ENCODE results near the gene TMEM151A.
"Not testable (repeated sequence)": the region's sequence is repeated elsewhere in the genome, so short reads cannot be mapped to it uniquely, and the experiment has no call there.

The TMEM151A gene

GRCh38 chr11:66271816-66272215, 19.9 kb upstream of the TMEM151A start:
- Histone ChIP-seq H3K27me3 (no peaks in the 10 kb centered on the region), H3K27ac (no peak overlapping the region), H3K9ac (no peak overlapping the region), H4K20me1 (peaks cover 68 to 81% (median 75%) of the 10 kb centered on the region in 11 experiments), H3K4me1 (peaks cover 24 to 51% (median 39%) of the 10 kb centered on the region in 10 experiments), H3K36me3 (peaks cover 51 to 68% (median 60%) of the 10 kb centered on the region in 11 experiments), H3K9me3 (replicated peaks in 1 of 11) (no peaks in the 10 kb centered on the region), H3K4me3 (no peak overlapping the region), H3K4me2 (no peak overlapping the region)
- no peak for TF ChIP-seq Cebpa-rat (IDR thresholded peaks at IDR 0.05)

GRCh38 chr11:66272596-66272995, 19.1 kb upstream of the TMEM151A start:
- Histone ChIP-seq H3K4me2 (no peak overlapping the region), H3K27ac (no peak overlapping the region), H3K4me1 (peaks cover 27 to 54% (median 43%) of the 10 kb centered on the region in 10 experiments), H3K9me3 (replicated peaks in 1 of 11) (no peaks in the 10 kb centered on the region), H3K4me3 (no peak overlapping the region), H3K9ac (peak overlapping the region in 2 of 11 experiments; percentile 16 to 46; a peak in 1 of 22 replicates), H3K36me3 (peaks cover 51 to 68% (median 60%) of the 10 kb centered on the region in 11 experiments), H3K27me3 (no peaks in the 10 kb centered on the region; a peak in 1 of 22 replicates), H4K20me1 (peaks cover 76 to 88% (median 83%) of the 10 kb centered on the region in 11 experiments)
- TF ChIP-seq Cebpa-rat (IDR thresholded peaks at IDR 0.05), result no peak

- H3K4me2 ChIP-seq, result no peak overlapping the region
- no peak overlapping the region for H3K4me3 ChIP-seq
- peaks cover 51 to 68% (median 60%) of the 10 kb centered on the region in 11 experiments for H3K36me3 ChIP-seq
- H3K4me1 ChIP-seq, result peaks cover 31 to 60% (median 46%) of the 10 kb centered on the region in 10 experiments
- no peaks in the 10 kb centered on the region for H3K9me3 ChIP-seq (replicated peaks in 1 of 11)
- peaks cover 0 to 11% (median 5%) of the 10 kb centered on the region in 11 experiments; a peak in 10 of 22 replicates for H3K27me3 ChIP-seq
- H3K27ac ChIP-seq, result no peak overlapping the region
- TF ChIP-seq Cebpa-rat (IDR thresholded peaks at IDR 0.05), result no peak
- no peak overlapping the region for H3K9ac ChIP-seq
- peaks cover 81 to 98% (median 90%) of the 10 kb centered on the region in 11 experiments for H4K20me1 ChIP-seq
Measured at GRCh38 chr11:66274219-66274618, 17.5 kb upstream of the TMEM151A start.

- TF ChIP-seq Cebpa-rat (IDR thresholded peaks at IDR 0.05), result no peak
- Histone ChIP-seq H3K9ac (peak overlapping the region in 1 of 11 experiments; percentile 14; a peak in 1 of 22 replicates), H3K36me3 (peaks cover 51 to 61% (median 58%) of the 10 kb centered on the region in 11 experiments), H3K27ac (no peak overlapping the region), H3K4me3 (no peak overlapping the region), H3K4me1 (peaks cover 22 to 53% (median 45%) of the 10 kb centered on the region in 10 experiments), H3K4me2 (peak overlapping the region in 7 of 11 experiments; percentile 46 to 99 (median 65); a peak in 8 of 22 replicates), H3K27me3 (peaks cover 0 to 20% (median 11%) of the 10 kb centered on the region in 11 experiments; a peak in 13 of 22 replicates), H3K9me3 (replicated peaks in 1 of 11) (no peaks in the 10 kb centered on the region), H4K20me1 (peaks cover 78 to 98% (median 91%) of the 10 kb centered on the region in 11 experiments)
Measured at GRCh38 chr11:66275396-66275795, 16.3 kb upstream of the TMEM151A start.

GRCh38 chr11:66275984-66276612, 15.6 kb upstream of the TMEM151A start:
- TF ChIP-seq Cebpa-rat (IDR thresholded peaks at IDR 0.05), result no peak
- Histone ChIP-seq H3K27me3 (peaks cover 0 to 20% (median 11%) of the 10 kb centered on the region in 11 experiments; a peak in 13 of 22 replicates), H3K9ac (peak overlapping the region in 1 of 11 experiments; percentile 24; a peak in 2 of 22 replicates), H3K4me1 (peaks cover 15 to 54% (median 47%) of the 10 kb centered on the region in 10 experiments), H3K9me3 (replicated peaks in 1 of 11) (no peaks in the 10 kb centered on the region), H3K27ac (no peak overlapping the region), H3K36me3 (peaks cover 50 to 54% (median 51%) of the 10 kb centered on the region in 11 experiments), H3K4me3 (no peak overlapping the region), H3K4me2 (peak overlapping the region; percentile 12 to 99 (median 57); a peak in 19 of 22 replicates), H4K20me1 (peaks cover 70 to 98% (median 91%) of the 10 kb centered on the region in 11 experiments)

GRCh38 chr11:66276619-66277018, 15.1 kb upstream of the TMEM151A start:
- Histone ChIP-seq H4K20me1 (peaks cover 65 to 98% (median 90%) of the 10 kb centered on the region in 11 experiments), H3K36me3 (peaks cover 47 to 49% (median 48%) of the 10 kb centered on the region in 11 experiments)
- not testable (repeated sequence) for H3K9me3 ChIP-seq (replicated peaks in 1 of 11)

GRCh38 chr11:66277064-66277463, 14.6 kb upstream of the TMEM151A start:
- Histone ChIP-seq H3K9ac (peak overlapping the region in 5 of 11 experiments; percentile 30 to 75 (median 65); a peak in 6 of 22 replicates), H3K4me3 (peak overlapping the region in 5 of 10 experiments; percentile 50 to 64 (median 56); a peak in 2 of 20 replicates), H4K20me1 (peaks cover 65 to 98% (median 90%) of the 10 kb centered on the region in 11 experiments), H3K4me1 (peaks cover 15 to 62% (median 55%) of the 10 kb centered on the region in 10 experiments), H3K27me3 (peaks cover 0 to 20% (median 11%) of the 10 kb centered on the region in 11 experiments; a peak in 13 of 22 replicates), H3K36me3 (peaks cover 42 to 44% (median 44%) of the 10 kb centered on the region in 11 experiments), H3K4me2 (peak overlapping the region; percentile 92 to 99 (median 97))
- not testable (repeated sequence) for H3K9me3 ChIP-seq (replicated peaks in 1 of 11); H3K27ac ChIP-seq

More at GRCh38 chr11:66276619-66277018, 15.1 kb upstream of the TMEM151A start:
- Histone ChIP-seq H3K27me3 (peaks cover 0 to 20% (median 11%) of the 10 kb centered on the region in 11 experiments; a peak in 13 of 22 replicates), H3K4me2 (peak overlapping the region; percentile 12 to 99 (median 97); a peak in 19 of 22 replicates), H3K4me1 (peaks cover 15 to 57% (median 50%) of the 10 kb centered on the region in 10 experiments), H3K9ac (0 out of 22 replicates have a peak overlapping the region, but pooled peaks of 1 of the 11 experiments have one; percentile 24)
- not testable (repeated sequence) for H3K4me3 ChIP-seq, H3K27ac ChIP-seq

- peak within 1 kb of the TSS; percentile 29 to 75 (median 58); a peak in 20 of 22 replicates for H3K9ac ChIP-seq
- H3K4me1 ChIP-seq, result peaks cover 17 to 66% (median 59%) of the 10 kb centered on the region in 10 experiments
- H3K36me3 ChIP-seq, result peaks cover 36 to 38% (median 37%) of the 10 kb centered on the region in 11 experiments
- peak within 1 kb of the TSS; percentile 39 to 64 (median 54) for H3K4me3 ChIP-seq
- TF ChIP-seq Cebpa-rat (IDR thresholded peaks at IDR 0.05), result no peak
- peaks cover 0 to 20% (median 11%) of the 10 kb centered on the region in 11 experiments; a peak in 13 of 22 replicates for H3K27me3 ChIP-seq
- H3K27ac ChIP-seq, result peak within 1 kb of the TSS in 1 of 11 experiments; percentile 11; a peak in 2 of 22 replicates
- no peaks in the 10 kb centered on the region for H3K9me3 ChIP-seq (replicated peaks in 1 of 11)
- peak within 1 kb of the TSS; percentile 92 to 99 (median 97) for H3K4me2 ChIP-seq
- H4K20me1 ChIP-seq, result peaks cover 60 to 96% (median 86%) of the 10 kb centered on the region in 11 experiments
Measured at GRCh38 chr11:66277471-66278362, 14.0 kb upstream of the TMEM151A start, which contains the start of gene CNIH2. TSS of gene CNIH2 (plus strand) at chr11:66278175. CDS start at chr11:66278457, 282 bp downstream.
